DND-41 (cell line): ENCODE results near the gene SF3A1.

Source experiments
- CTCF ChIP-seq: IDR thresholded peaks from 2 replicates; pipeline ENCODE4 v1.5.1; 2012; ENCODE audit warnings: borderline replicate concordance, low read length, moderate library complexity, mild to moderate bottlenecking; ENCODE audit not compliant: poor library complexity, severe bottlenecking; ENCODE audit errors: extremely low read depth
- EZH2 ChIP-seq: IDR thresholded peaks from 3 replicates; pipeline ENCODE4 v1.6.1; 2012; ENCODE audit warnings: borderline replicate concordance, low read depth, mild to moderate bottlenecking, moderate library complexity, low read length, inconsistent platforms; ENCODE audit not compliant: severe bottlenecking

DNA sequence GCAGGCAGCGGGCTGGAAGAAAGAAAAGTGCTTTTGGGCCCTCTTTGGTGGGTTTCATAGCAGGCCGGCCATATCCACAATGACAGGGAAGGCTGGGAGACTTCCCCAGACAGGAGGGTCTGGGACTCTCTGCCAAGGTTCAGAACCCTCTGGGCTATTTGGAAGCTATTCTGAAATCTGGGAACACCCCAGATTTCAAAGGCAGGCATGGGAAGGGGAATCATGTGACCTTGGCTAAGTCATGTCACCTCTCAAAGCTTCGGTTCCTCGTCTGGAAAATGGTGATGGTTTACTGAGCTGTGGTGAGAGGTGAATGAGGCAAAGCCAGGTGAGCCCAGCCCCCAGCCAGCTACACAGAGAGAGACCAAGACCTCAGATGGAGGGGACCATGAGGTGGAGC is 72.0 kb downstream of the SF3A1 start:
- no peak for TF ChIP-seq CTCF
- TF ChIP-seq EZH2, result no peak
